ENCODE results near the gene ZMYM2.

DNA sequence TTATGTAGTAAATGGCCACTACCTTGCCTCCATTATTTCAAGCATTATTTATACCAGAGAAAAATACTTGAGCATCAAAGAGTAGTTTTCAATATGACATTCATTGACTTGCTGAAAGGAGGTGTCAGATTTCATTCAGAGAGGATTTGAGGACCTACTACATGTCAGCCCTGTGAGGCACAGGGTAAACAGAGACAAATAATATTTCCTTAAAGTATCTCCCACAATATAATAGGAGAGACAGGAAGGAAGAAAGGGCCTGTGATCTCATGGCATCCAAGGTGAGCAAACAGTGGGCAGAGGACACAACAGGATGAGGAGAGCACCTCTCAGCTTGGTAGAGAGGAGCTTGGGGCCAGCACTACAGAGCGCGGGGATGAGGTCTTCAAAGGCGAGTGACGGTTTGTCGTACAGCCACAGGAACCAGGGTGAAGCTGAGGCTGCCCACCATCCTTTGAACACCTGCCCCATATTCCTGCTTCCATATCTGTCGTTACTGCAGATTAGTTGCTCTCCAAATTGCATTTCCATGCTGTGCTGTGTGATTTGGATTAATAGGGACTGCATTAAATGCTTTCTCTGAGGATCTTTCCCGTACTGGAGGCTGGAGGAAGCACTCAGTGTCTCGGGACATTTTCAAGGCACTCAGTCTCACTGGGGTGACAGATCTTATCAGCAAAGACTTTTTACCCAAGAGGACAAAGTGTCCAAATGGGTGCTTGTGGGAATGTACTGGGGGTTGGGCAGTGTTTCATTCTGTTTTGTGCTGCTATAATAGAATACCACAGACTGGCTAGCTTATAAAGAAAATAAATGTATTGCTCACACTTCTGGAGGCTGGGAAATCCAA is 143.2 kb downstream of the ZMYM2 start:
- no peak for TF ChIP-seq EP300 (IDR thresholded peaks at IDR 0.05)
- TF ChIP-seq, protein P1, sequence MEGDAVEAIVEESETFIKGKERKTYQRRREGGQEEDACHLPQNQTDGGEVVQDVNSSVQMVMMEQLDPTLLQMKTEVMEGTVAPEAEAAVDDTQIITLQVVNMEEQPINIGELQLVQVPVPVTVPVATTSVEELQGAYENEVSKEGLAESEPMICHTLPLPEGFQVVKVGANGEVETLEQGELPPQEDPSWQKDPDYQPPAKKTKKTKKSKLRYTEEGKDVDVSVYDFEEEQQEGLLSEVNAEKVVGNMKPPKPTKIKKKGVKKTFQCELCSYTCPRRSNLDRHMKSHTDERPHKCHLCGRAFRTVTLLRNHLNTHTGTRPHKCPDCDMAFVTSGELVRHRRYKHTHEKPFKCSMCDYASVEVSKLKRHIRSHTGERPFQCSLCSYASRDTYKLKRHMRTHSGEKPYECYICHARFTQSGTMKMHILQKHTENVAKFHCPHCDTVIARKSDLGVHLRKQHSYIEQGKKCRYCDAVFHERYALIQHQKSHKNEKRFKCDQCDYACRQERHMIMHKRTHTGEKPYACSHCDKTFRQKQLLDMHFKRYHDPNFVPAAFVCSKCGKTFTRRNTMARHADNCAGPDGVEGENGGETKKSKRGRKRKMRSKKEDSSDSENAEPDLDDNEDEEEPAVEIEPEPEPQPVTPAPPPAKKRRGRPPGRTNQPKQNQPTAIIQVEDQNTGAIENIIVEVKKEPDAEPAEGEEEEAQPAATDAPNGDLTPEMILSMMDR (IDR thresholded peaks at IDR 0.05): no peak
- TF ChIP-seq POLR2A (IDR thresholded peaks at IDR 0.05): no peak
- no peak for TF ChIP-seq POLR2AphosphoS5 (IDR thresholded peaks at IDR 0.05)
